ENCODE measurements around the gene CELF4.
"Not testable (repeated sequence)": the region's sequence is repeated elsewhere in the genome, so short reads cannot be mapped to it uniquely, and the experiment has no call there.

CELF4 gene

DNA sequence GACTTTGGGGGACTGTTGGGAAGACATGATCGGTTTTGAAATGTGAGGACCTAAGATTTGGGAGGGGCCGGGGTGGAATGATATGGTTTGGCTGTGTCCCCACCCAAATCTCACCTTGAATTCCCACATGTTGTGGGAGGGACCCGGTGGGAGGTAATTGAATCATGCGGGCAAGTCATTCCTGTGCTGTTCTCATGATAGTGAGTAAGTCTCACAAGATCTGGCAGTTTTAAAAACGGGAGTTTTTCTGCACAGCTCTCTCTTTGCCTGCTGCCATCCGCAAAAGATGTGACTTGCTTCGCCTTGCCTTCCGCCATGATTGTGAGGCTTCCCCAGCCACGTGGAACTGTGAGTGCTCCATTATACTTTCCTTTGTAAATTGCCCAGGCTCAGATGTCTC is 207.5 kb downstream of the CELF4 start:
- not testable (repeated sequence) for DNase-seq (ENCODE audit: low read depth in 2 of 2)

DNA sequence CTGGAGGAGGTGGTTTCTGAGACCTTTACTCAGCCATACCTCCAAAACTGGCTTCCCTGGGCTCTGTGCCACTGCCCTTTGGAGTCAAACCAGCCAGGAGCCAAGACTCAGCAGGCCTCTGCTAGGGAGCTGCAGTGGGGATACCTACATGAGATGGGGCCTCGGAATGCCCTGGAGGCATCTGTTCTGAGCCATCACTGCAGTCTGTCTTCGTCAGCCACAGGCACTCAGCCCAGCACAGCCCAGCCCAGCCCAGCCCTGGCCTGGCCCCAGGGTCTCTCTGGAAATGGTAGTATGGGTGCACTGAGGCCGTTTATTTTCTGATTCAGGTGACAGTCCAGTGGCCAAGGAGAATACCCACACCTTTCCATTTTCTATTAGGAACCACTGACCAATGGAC is 209.8 kb downstream of the CELF4 start:
- DNase-seq (ENCODE audit: low read depth in 2 of 2) = no peak

DNA sequence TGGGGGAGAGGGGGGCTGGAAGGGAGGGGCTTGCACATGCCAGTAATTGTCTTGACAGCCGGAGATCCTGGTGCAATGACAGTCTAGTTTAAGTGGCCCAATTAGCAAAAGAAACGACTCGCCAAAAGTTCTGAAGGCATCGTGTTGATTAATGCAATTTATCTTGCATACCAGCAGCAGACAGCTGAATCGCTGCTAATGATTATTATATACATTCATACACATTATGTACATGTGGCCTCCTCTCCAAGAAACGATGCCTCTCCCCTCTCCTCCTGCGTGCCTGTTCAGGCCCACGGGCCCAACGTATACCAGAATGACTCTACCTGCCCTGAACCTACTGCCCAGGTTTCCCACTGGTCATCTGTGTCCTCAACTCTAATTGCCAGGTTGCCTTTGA is 214.5 kb downstream of the CELF4 start:
- no peak for DNase-seq (ENCODE audit: low read depth in 2 of 2)

DNA sequence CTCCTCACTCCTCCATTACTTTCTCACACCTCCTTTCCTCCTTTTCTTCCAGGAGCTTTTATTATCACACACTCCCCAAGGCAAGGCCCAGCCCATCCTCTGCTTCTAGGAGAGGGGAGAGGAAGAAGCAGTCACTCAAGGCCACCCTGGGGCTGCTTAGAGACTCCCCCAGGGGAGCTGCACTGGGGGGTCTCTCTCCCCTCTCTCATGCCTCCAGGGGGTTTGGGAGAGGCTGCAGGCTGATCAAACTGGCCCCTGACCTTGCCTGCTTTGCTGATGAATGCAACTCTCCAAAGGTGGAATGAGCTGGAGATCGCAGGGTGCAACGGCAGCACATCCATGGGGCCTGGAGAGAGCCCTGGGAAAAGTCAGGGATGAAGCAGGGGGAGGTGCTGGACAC is 216.9 kb downstream of the CELF4 start:
- DNase-seq (ENCODE audit: low read depth in 2 of 2) = no peak

DNA sequence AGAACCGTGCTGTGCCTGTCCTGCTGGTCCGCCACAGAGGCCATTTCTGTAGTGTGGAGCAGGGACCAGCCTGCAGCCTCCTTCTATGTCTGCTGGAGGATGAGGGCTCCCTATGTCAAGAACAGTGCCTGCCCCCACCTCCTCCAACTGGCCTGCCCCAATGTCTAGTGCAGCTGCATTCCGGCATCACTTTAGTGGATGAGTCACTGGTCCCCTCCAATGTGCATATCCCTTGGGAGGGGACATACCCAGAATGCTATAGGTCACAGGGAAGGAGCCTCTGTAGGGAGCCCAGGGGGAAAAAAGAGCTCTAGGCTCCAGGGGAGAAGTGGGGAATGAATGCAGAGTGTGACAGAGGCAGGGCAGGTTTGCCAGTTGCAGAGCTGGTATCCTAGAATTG is 219.6 kb downstream of the CELF4 start:
- DNase-seq (ENCODE audit: low read depth in 2 of 2) = no peak

DNA sequence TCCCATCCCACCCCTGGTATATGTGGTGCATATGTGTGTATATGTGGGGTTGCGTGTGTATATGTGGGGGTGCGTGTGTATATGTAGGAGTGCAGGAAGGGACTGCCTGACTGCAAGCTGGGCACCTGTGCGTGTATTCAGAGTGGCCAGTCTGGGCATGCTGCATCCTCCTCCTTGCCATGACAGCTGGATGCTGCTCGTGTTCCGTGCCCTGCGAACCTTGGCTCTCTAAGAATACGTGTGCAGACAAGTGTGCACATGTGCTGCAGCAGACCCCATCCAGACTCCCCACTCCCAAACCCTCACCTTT is 222.1 kb downstream of the CELF4 start:
- no peak for DNase-seq (ENCODE audit: low read depth in 2 of 2)

DNA sequence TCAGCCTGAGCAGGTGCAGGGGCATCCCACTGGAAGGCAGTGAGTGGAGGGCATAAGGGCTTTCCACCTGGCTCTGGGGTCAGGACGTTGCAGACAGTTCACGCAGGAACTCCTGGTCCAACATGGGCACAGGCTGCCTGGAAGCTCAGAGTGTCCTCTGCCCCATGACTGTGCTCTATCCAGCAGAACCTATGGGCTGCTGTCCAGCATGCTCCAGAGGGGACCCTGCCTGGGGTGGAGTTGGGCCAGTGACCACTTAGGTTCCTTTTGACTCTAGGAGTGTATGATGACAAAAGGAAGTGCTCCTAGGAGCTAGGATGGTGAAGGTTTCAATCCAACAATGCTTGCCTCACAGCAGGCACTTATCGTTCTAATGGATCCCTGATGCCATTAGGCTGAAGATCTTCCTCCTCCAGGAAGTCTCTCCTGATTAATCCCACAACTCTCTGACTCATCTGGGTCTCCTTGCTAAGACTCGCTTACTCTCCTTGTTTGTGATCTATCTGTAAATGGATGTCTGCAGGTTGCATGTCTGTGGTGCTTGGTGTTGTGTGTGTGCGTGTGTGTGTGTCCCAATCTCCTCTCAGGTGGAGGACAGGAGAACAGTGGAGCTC is 224.0 kb downstream of the CELF4 start:
- no peak for DNase-seq (ENCODE audit: low read depth in 2 of 2)

DNA sequence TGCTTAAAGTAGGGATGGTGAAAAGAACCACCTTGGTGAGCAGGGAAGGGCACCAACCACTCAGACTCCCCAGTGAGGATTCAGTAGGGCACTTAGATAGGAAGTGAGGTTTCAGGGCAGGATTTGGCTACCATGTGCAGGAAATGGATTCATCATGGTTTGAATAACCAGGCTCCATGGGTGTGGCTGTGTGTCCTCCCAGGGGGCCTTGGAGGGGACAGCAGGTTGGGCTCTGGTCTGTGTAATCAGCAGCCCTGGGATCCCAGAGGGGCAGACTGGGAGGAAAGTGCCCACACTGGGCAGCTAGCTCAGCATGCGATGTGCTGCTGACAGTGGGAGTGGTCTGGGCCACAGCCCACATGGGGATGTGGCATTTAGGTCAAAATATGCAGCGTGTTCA is 224.6 kb downstream of the CELF4 start:
- DNase-seq (ENCODE audit: low read depth in 2 of 2) = no peak

DNA sequence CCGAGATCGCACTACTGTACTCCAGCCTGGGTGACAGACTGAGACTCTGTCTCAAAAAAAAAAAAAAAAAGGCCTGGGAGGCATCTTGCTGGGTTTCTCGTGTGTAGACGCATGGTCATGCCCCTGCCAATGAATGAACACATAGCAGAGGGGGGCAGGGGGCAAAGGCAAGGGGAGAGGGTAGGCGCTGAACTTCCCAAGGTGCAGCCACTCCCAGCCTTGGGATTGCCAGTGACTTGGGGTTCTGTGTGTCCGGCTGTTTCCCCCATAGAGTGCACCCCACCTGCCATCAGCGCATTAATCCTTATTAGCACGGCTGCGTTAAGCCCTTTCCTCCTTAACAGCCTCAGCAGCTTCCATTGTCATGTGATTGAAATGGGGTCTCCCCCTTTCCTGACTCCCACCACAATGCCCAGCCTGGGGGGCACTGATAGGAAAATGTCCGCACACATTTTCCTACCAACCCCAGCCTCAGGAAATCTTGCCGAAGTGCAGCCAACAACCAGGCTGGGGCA is 225.8 kb downstream of the CELF4 start:
- DNase-seq (ENCODE audit: low read depth in 2 of 2) = no peak

DNA sequence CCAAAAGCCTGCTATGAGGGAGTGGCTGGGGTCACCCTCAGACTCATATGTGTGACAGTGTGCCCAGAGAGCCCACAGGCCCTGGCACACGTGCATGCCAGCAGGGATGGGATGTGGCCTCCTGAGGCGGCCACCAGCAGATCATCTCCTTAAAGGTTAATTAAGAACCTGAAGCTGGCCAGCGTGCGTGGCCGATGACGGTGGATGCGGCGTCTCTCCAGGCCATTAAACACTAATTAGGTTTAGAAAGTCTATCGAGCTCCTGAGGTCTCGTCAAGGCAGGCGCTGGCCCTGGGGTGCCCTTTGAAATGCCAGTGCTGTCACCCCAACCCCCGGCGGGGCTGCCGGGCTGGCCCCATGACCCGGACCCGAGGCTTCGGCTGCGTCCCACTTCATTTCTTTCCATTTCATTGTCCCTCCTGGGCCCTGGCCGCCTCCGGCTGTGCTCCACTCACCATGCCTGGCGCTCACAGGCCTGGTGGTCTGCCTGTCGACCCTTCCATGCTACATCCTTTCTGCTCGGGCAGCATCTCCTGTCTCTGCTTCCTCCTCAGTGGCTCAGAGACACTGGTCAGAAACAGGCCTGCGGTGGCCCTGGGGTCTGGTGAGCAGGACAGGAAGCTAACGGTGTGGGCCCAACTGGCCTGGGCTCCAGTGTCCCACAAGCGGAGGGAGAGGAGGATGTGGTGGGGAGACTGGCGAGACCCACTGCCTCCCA is 228.9 kb downstream of the CELF4 start:
- DNase-seq (ENCODE audit: low read depth in 2 of 2) = no peak

DNA sequence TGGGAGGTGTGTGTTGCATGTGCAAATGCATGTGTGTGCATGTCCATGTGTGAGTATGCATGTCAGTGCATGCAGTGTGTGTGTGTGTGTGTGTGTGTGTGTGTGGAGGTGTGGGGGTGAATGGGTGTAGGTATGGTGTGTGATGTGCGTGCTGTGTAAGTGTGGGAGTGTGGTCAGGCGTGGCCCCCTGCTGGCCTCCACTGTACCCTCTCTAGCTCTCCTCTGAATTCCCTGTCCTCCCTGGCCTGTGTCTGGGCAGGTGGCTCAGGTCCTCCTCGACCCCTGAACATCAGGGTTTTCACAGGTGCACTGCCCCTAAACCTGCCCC is 230.2 kb downstream of the CELF4 start:
- DNase-seq (ENCODE audit: low read depth in 2 of 2) = no peak

DNA sequence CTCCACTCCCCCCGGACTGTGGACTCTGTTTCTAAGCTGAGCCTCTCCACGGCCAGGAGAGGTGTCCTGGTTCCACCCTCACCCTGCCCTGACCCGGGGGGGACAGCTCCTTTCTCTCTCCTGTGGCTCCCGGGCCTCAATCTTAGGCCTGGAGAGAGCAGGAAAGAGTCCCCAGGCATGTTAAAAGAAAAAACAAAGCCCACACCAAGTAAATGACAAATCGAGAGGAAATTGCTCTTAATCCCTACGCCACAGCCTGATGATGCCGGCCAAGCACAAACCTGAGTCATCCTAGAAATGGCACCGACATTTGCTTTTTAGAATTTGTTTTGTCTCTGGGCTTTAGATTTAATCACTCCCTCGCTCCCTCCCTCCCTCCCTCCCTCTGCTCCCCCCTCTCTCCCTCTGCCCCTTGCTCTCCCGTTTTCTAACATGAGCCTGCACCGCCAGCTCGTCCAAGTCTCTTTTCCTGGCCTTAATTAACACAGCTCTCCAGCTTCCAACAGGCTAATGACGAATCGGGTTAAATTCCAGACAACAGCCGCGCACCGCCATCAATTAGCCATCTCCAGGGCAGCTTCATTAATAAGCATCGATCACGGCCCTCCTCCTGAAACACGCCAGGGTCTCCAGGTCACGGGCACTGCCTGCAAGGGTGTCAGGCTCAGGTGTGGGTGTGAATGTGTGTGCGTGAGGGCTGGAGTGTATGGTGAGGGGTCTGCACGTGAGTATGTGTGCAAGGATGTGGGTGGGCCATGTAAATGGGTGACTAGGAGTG is 230.8 kb downstream of the CELF4 start:
- no peak for DNase-seq (ENCODE audit: low read depth in 2 of 2)

DNA sequence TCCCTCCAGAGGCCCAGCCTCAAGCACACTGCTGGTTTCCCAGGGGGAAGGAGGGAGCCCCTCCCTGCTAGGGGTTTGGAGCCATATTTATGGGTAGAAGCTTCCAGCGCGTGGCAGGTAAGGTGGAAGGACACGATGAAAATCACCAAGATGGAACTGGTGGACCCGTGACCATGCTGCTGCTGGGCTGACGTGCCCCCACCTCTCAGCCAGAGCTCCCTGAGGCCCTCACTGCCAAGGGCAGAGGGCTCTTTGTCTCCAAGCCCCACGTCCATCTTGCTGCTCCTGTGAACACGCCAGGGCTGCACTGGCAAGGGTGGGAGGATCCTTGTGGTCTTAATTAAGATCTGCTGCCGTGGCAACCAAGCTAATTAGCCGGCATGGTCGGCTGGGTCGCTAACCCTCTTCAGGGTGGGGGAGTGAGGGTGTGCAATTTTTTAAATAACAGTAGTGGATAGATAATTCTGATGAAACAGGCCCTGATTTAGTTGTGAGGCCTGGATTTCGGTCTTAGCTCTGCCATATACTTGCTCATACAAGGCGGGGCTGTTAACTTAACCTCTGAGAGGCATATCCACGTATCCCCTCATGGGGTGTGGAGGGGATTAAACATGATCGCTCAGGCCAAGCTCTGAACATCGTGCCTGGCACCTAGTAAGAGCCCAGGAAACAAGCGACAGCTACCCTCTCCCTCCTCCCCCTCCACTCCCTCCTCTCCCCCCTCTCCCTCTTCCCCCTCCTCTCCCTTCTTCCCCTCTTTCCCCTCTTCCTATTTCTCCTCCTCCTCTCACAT is 232.8 kb downstream of the CELF4 start:
- no peak for DNase-seq (ENCODE audit: low read depth in 2 of 2)

DNA sequence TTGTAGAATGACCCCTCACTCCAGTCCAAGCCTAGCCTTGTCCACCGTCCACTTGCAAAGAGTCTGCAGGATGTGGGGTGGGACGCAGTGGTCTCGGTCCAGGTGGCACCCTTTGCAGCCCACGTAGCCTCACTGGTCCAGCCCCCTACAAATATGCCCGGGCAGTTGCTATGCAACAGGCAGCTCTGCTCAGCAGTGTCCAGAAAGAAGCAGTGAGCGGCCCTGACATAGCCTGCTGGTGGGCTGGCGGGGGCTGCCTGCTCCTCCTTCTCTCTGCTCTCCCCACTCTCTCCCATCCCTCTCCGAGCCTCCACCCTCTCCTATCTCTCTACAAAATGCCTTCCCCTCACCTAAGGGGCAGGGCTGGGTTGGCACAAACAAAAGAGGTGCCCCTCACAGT is 233.4 kb downstream of the CELF4 start:
- DNase-seq (ENCODE audit: low read depth in 2 of 2) = no peak

DNA sequence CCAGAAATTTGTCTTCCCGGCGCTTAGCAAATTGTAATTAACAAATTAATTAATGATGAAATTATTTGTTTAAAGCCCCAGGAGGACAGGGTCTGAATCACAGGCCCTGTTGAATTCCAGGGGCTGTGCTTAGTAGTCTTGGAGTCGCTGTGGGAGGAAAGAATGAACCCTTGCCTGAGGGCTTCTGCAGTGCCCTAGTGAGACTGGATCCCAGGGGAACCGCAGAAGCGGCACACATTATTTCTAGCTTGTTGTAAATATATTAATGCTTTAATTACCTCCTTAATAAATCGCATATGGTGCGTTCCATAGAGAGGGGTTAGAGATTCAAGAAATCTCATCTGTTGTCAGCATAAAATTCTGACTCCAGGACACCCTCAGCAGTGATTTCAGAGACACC is 235.4 kb downstream of the CELF4 start:
- DNase-seq (ENCODE audit: low read depth in 2 of 2) = no peak

DNA sequence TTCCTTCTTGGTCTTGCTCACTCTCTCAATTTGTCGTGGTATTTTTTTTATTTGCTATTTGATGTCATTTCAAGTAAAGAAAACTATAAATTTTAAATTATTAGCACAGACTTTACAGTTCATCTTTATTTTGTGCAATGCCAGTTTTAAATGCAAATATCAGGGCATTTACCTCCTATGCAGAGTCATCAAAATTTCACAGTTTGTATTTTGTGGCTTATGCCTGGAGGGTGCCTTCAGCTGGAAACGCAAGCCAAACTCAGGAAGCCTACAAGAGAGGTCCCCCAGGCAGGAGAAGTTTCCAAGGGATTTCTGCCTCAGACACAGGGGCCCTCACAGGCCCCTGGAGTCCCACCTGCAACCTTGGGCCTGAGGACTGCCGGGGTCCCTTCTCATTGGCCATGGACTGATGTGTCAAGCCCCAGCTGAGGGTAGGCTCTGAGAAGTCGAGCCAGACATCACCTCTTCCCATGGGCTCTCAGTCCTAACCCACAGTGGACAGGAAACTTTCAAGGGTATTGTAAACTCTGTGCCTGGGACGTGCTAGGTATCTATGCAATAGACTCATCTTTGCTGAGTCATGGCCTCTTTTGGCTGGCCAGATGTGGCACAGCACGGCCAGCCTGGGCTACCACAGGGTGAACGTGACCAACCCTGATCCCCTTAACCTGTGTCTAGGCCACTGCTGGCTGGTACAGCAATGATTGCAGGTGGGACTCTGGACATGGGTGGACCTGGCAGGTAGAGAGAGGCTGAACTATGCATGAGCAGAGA is 236.5 kb downstream of the CELF4 start:
- no peak for DNase-seq (ENCODE audit: low read depth in 2 of 2)

DNA sequence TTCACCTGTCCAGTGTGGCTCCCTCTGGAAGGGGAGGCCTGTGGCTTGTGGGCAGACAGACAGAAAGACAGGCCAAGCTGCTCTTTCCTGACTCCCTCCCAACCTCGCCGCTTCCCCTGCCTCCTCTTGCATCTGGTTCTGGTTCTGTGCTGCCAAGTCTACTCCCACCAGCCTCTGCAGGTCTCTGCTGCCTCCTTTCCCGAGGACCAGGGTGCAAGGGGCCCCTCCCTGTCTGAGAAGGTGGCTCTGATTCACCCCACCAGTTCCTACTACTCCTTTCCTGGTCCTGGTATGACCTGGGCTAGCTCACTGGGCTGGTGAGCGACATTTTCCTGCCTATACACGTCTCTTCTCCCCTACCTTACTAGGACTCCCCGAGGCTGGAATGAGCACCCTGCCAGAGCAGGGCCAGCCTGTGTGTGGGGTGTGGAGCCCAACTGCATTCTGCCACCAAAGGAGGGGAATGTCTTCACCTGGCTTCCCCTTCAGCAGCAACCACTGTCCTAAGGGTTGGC is 238.5 kb downstream of the CELF4 start:
- no peak for DNase-seq (ENCODE audit: low read depth in 2 of 2)

DNA sequence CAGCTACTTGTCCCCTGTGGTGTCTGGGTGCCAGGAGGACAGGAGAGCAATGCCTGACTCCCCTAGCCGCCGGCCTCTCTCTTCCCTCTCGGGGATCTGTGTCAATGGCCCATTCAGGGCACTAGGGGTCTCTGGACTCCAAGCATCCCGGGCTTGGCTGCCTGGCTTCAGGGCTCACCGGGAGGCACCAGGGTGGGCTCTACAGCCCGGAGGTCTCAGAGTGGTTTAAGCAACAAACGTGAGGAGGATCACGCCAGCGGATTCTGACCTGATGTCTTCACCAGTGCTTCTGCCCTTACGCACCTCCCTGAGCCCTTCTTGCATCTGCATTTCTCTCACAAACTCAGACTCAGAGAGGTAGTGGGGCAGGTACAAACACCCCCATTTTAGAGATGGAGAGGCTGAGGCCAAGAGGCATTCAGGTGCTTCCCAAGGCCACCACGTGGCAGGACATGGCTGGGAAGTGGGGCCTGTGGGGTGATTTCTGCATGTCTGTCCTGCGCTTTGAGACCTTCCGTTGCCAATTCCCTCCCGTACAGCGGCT is 243.0 kb downstream of the CELF4 start:
- DNase-seq (ENCODE audit: low read depth in 2 of 2) = no peak

DNA sequence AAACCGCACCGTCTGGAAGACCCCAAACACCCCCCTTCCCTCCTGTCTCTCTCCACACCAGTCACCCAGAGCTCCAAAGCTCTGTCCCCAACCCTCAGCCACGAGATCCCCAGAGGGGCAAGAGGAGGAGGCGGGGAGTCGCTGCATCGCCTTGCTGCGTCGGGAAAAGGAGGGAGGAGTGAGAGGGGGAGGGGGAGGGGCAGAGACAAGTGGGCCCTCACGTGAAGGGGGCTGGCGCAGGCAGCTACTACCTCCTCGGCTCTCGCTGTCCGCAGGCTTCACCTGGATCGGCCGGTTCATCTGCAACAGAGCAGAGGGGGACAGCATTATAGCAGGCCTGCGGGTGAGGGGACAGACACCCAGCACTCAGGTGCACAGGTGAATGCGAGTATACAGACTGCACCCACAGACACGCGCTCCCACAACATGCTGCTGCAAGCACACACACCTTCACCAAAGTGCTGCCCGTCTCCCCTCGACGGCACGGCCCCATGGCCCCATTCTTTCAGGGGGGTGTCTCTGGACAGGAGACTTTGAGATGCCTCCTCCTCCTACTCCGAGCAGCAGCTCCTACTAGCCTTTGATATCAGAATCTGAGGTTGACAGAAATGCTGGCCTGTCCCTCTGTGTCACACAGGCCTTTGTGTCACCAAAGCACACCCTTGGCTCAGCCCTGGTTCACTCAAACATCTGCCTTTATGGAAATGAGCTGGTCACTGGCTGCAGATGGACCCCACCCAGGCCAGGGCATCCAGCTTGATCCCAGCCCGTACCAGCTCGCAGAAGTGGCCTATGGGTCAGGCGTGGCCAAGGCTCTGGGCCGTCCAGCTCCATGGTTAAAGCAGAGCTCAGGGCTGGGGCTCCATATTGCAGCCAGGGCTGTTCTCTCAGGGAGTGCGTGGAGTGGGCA is 243.8 kb downstream of the CELF4 start:
- DNase-seq (ENCODE audit: low read depth in 2 of 2) = no peak

DNA sequence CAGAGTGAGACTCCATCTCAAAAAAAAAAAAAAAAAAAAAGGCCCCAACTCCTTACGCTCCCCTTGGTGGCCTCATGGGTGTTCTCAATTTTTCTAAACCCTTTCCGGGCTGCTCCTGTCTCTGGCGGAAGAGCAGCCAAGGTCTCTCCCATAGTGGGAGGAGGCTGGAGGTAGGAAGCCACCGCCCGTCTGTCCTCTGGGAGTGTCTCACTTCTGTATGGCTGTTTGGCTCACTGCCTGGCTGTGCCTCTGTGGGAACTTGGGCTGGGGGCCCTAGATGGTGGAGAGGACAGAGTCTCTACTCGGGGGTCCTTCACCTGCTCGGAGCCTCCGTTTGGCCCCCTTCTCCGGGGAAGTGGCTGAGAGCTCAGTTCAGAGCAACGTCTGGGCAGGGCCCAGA is 245.3 kb downstream of the CELF4 start:
- no peak for DNase-seq (ENCODE audit: low read depth in 2 of 2)
